H9 (cell line): ENCODE results near the gene TMEM131. TPM values are rescaled to one million over a fixed set of nuclear protein-coding genes. Genes with fewer than 3 reads are reported as not detected.

Experiments
- DNase-seq: peaks from one replicate; pipeline ENCODE4 v3.0.0-alpha.2; 2017
- H2AFZ ChIP-seq: one replicate; pipeline ENCODE4 v1.6.1; 2013; ENCODE audit warnings: mild to moderate bottlenecking, low read length, control low read depth, moderate library complexity
- H2AK5ac ChIP-seq: 2 replicates; pipeline ENCODE4 v1.6.1; 2013; ENCODE audit warnings: low read length, control low read depth, mixed read lengths; ENCODE audit not compliant: insufficient read length
- H2BK120ac ChIP-seq: one replicate; pipeline ENCODE4 v1.6.1; 2013; ENCODE audit warnings: low read depth, mild to moderate bottlenecking, low read length, control low read depth, inconsistent platforms; ENCODE audit not compliant: poor library complexity, severe bottlenecking
- H2BK12ac ChIP-seq: 2 replicates; pipeline ENCODE4 v1.6.1; 2013; ENCODE audit warnings: low read length, control low read depth, mixed read lengths, low read depth; ENCODE audit not compliant: insufficient read length
- H2BK15ac ChIP-seq: 2 replicates; pipeline ENCODE4 v1.6.1; 2013; ENCODE audit warnings: low read depth, low read length, control low read depth
- H2BK20ac ChIP-seq: one replicate; pipeline ENCODE4 v1.6.1; 2013; ENCODE audit warnings: low read depth, mild to moderate bottlenecking, low read length, control low read depth, inconsistent platforms; ENCODE audit not compliant: poor library complexity, severe bottlenecking
- H2BK5ac ChIP-seq: 2 replicates; pipeline ENCODE4 v1.6.1; 2013; ENCODE audit warnings: low read length, control low read depth, mixed read lengths; ENCODE audit not compliant: insufficient read length
- H3K14ac ChIP-seq: 2 replicates; pipeline ENCODE4 v1.6.1; 2013; ENCODE audit warnings: low read length, control low read depth; ENCODE audit not compliant: insufficient read depth
- H3K18ac ChIP-seq: 2 replicates; pipeline ENCODE4 v1.6.1; 2013; ENCODE audit warnings: low read depth, mild to moderate bottlenecking, mixed read lengths, low read length, control low read depth; ENCODE audit not compliant: insufficient read length
- H3K23ac ChIP-seq: 2 replicates; pipeline ENCODE4 v1.6.1; 2013; ENCODE audit warnings: low read length, control low read depth, mixed read lengths, low read depth; ENCODE audit not compliant: insufficient read length
- H3K23me2 ChIP-seq: 2 replicates; pipeline ENCODE4 v1.6.1; 2013; ENCODE audit warnings: low read depth, mild to moderate bottlenecking, mixed read lengths, low read length, control low read depth; ENCODE audit not compliant: insufficient read length, poor library complexity, severe bottlenecking
- H3K27ac ChIP-seq: 2 replicates; pipeline ENCODE4 v1.5.1; 2013; ENCODE audit warnings: low read length, control low read depth, mixed read lengths, low read depth; ENCODE audit not compliant: insufficient read length
- H3K27me3 ChIP-seq: 2 replicates; pipeline ENCODE4 v1.6.1; 2013; ENCODE audit warnings: low read length, control low read depth, inconsistent platforms; ENCODE audit not compliant: insufficient read depth
- H3K4ac ChIP-seq: 2 replicates; pipeline ENCODE4 v1.6.1; 2013; ENCODE audit warnings: low read depth, mild to moderate bottlenecking, control low read depth, inconsistent platforms, low read length, moderate library complexity
- H3K4me1 ChIP-seq: 2 replicates; pipeline ENCODE4 v1.6.1; 2013; ENCODE audit warnings: low read length, control low read depth, inconsistent platforms; ENCODE audit not compliant: insufficient read depth
- H3K4me2 ChIP-seq: 2 replicates; pipeline ENCODE4 v1.6.1; 2013; ENCODE audit warnings: low read length, control low read depth, mixed read lengths; ENCODE audit not compliant: insufficient read length, insufficient read depth
- H3K56ac ChIP-seq: 2 replicates; pipeline ENCODE4 v1.6.1; 2013; ENCODE audit warnings: low read depth, mild to moderate bottlenecking, mixed read lengths, low read length, control low read depth; ENCODE audit not compliant: insufficient read length
- H3K79me1 ChIP-seq: 2 replicates; pipeline ENCODE4 v1.6.1; 2013; ENCODE audit warnings: low read depth, mild to moderate bottlenecking, moderate library complexity, low read length, control low read depth, inconsistent platforms; ENCODE audit not compliant: insufficient read depth, poor library complexity, severe bottlenecking
- H3K79me2 ChIP-seq: 2 replicates; pipeline ENCODE4 v1.6.1; 2013; ENCODE audit warnings: low read length, control low read depth, inconsistent platforms; ENCODE audit not compliant: insufficient read depth
- H3K9ac ChIP-seq: 2 replicates; pipeline ENCODE4 v1.6.1; 2013; ENCODE audit warnings: low read length, control low read depth, mixed read lengths; ENCODE audit not compliant: insufficient read length; ENCODE audit errors: extremely low read depth
- H3K9me3 ChIP-seq: one replicate; pipeline ENCODE4 v1.6.1; 2013; ENCODE audit warnings: low read depth, low read length, inconsistent platforms; ENCODE audit not compliant: control insufficient read depth
- H3T11ph ChIP-seq: one replicate; pipeline ENCODE4 v1.6.1; 2013; ENCODE audit warnings: mild to moderate bottlenecking, low read length, control low read depth, inconsistent platforms
- H4K20me1 ChIP-seq: one replicate; pipeline ENCODE4 v1.6.1; 2013; ENCODE audit not compliant: control insufficient read depth, insufficient read length, insufficient read depth
- H4K5ac ChIP-seq: 2 replicates; pipeline ENCODE4 v1.6.1; 2013; ENCODE audit warnings: low read depth, mild to moderate bottlenecking, mixed read lengths, low read length, control low read depth; ENCODE audit not compliant: insufficient read length
- H4K8ac ChIP-seq: replicated peaks from 2 replicates; pipeline ENCODE4 v1.6.1; 2013; ENCODE audit warnings: low read length, control low read depth, mixed read lengths, low read depth; ENCODE audit not compliant: insufficient read length
- H4K91ac ChIP-seq: 2 replicates; pipeline ENCODE4 v1.6.1; 2013; ENCODE audit warnings: low read depth, mild to moderate bottlenecking, moderate library complexity, mixed read lengths, low read length, control low read depth; ENCODE audit not compliant: insufficient read length
- H3K27ac Mint-ChIP-seq, 3 experiments: 2 replicates in 2 of 3; 3 replicates in 1 of 3; pipeline ENCODE4 v1.8.0; 2020 to 2021; ENCODE audit warnings: mixed read lengths in 3 of 3, mild to moderate bottlenecking in 1 of 3, moderate library complexity in 1 of 3
- H3K27me3 Mint-ChIP-seq: 2 replicates; pipeline ENCODE4 v1.8.0; 2021; ENCODE audit warnings: low read depth, mild to moderate bottlenecking, moderate library complexity, mixed read lengths
- H3K36me3 Mint-ChIP-seq, 3 experiments: 2 replicates in 2 of 3; 3 replicates in 1 of 3; pipeline ENCODE4 v1.8.0; 2020 to 2021; ENCODE audit warnings: low read depth in 3 of 3, mixed read lengths in 3 of 3; ENCODE audit not compliant: insufficient read depth in 1 of 3
- H3K4me1 Mint-ChIP-seq, 2 experiments: 2 replicates each; pipeline ENCODE4 v1.8.0; 2020; ENCODE audit warnings: mixed read lengths in 2 of 2
- H3K4me3 Mint-ChIP-seq, 2 experiments: 2 replicates in 1 of 2; 3 replicates in 1 of 2; pipeline ENCODE4 v1.8.0; 2020 to 2021; ENCODE audit warnings: mild to moderate bottlenecking in 2 of 2, mixed read lengths in 2 of 2, moderate library complexity in 1 of 2
- H3K9me3 Mint-ChIP-seq, 2 experiments: 2 replicates in 1 of 2; 3 replicates in 1 of 2; pipeline ENCODE4 v1.8.0; 2020; ENCODE audit warnings: mild to moderate bottlenecking in 2 of 2, mixed read lengths in 2 of 2, moderate library complexity in 1 of 2
- CTCF ChIP-seq: fragments of 200-600 bp; sonication (generic); conservative IDR thresholded peaks from 3 replicates; pipeline ENCODE4 v1.8.0; 2021; ENCODE audit warnings: antibody characterized with exemption, mild to moderate bottlenecking
- WGBS: extraction: QIAGEN DNeasy Blood & Tissue Kit; methylation state at CpG from one replicate; pipeline ENCODE4 v1.1.7; 2013; ENCODE audit warnings: missing lambda C conversion rate, low lambda C conversion rate, mixed read lengths; ENCODE audit not compliant: insufficient read length; ENCODE audit errors: extremely low coverage; 5-methylcytosine and 5-hydroxymethylcytosine counted together
- total RNA-seq: library from RNA; stranded (reverse); gene quantifications from 2 replicates; pipeline ENCODE4 v1.2.1, GENCODE V29; 2021

TMEM131 gene
- total RNA-seq, 1 experiment from 2014 or later: 20.9 TPM

DNA sequence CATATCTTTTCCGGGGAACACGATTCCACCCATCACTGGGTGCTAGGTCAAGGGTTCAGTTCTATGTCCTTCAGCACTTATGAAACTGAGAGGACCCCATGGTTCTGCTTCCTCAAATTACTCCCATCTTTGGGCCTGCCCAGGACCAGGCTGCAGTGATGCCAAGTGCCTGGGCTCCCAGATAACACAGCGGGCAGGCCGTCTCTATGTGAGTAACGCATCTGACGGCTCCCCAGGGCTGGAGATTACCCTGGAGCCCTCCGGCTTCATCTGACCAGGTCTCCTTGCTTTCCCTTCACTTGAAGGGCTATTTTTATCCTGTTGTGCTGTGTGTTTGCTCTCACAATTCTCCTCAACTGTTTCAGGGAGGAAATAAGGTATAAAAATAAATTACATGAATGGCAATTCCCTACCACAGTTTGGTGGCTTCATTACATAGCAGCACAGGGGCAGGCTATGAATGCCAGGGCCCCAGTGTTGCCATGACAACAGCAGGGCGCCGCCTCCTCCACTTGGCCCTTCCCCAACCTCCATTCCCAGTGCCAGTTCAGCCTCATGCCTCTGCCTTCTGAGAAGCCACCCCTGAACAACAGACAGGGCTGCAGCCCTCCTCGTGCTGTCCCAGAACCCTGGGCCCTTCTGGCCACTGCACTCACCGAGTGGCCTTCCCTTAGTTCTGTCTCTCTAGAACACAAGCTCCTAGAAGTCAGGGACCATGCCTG is 25.4 kb upstream of the TMEM131 start:
- H3K27ac ChIP-seq: no peak overlapping the region
- H4K20me1 ChIP-seq: no peaks in the 10 kb centered on the region
- H3K79me1 ChIP-seq: no peaks in the 10 kb centered on the region
- Mint-ChIP-seq H3K4me1 (peaks cover 2 to 5% of the 10 kb centered on the region in 2 experiments), H3K4me3 (no peak overlapping the region), H3K9me3 (peaks cover 9 to 10% of the 10 kb centered on the region in 2 experiments), H3K27ac (no peak overlapping the region), H3K36me3 (peaks cover 0 to 6% (median 0%) of the 10 kb centered on the region in 3 experiments; a peak in 1 of 7 replicates), H3K27me3 (peaks cover 2% of the 10 kb centered on the region; the same call in 1 of the 2 replicates)
- no peak overlapping the region for H2BK5ac ChIP-seq
- 0 out of 2 replicates have a peak overlapping the region, but pooled peaks have one; percentile 8 for H3K14ac ChIP-seq
- H3K27me3 ChIP-seq: no peaks in the 10 kb centered on the region
- no peak overlapping the region for H4K8ac ChIP-seq
- H3K4ac ChIP-seq: no peak overlapping the region
- no peak for TF ChIP-seq CTCF
- no peaks in the 10 kb centered on the region for H3K4me1 ChIP-seq
- H3K56ac ChIP-seq: no peak overlapping the region
- H3K23ac ChIP-seq: no peak overlapping the region
- H4K91ac ChIP-seq: no peak overlapping the region
- H2AFZ ChIP-seq: no peak overlapping the region
- WGBS: no CpG with 5 or more reads among the region's 11 CpGs
- no peak overlapping the region for H3K18ac ChIP-seq
- H3K9ac ChIP-seq: no peak overlapping the region
- no peaks in the 10 kb centered on the region for H3K23me2 ChIP-seq
- H2BK15ac ChIP-seq: no peak overlapping the region
- no peak overlapping the region for H2BK120ac ChIP-seq
- no peaks in the 10 kb centered on the region for H3K9me3 ChIP-seq
- no peak overlapping the region for H2BK12ac ChIP-seq
- H3K79me2 ChIP-seq: no peaks in the 10 kb centered on the region
- H2BK20ac ChIP-seq: no peak overlapping the region
- no peak overlapping the region for H2AK5ac ChIP-seq
- H4K5ac ChIP-seq: no peak overlapping the region
- H3K4me2 ChIP-seq: no peak overlapping the region
- no peak for DNase-seq
- no peak overlapping the region for H3T11ph ChIP-seq
